GM21786 (cell line): ENCODE measurements around the gene EBF3.

ENCODE experiments used
- ATAC-seq: cut with Tn5 transposase; IDR thresholded peaks from one replicate; pipeline ENCODE4 v1.9.1; 2021; ENCODE audit not compliant: unreplicated experiment

The EBF3 gene

GRCh38 chr10:129876838-129877237, 87.2 kb downstream of the EBF3 start:
- ATAC-seq, result no peak

GRCh38 chr10:129875993-129876726, 87.9 kb downstream of the EBF3 start:
- no peak for ATAC-seq

GRCh38 chr10:129873351-129873750, 90.7 kb downstream of the EBF3 start:
- ATAC-seq, result no peak

- ATAC-seq, result no peak
These were observed 92.1 kb downstream of the EBF3 start for GRCh38 chr10:129871966-129872365.

GRCh38 chr10:129870961-129871621, 93.0 kb downstream of the EBF3 start:
- ATAC-seq, result no peak

GRCh38 chr10:129870474-129870757, 93.7 kb downstream of the EBF3 start:
- no peak for ATAC-seq

- no peak for ATAC-seq
These were observed 94.2 kb downstream of the EBF3 start for GRCh38 chr10:129869596-129870473.

GRCh38 chr10:129868449-129869035, 95.5 kb downstream of the EBF3 start:
- no peak for ATAC-seq

GRCh38 chr10:129867631-129868179, 96.4 kb downstream of the EBF3 start:
- no peak for ATAC-seq

- ATAC-seq, result no peak
These were observed 97.2 kb downstream of the EBF3 start for GRCh38 chr10:129866894-129867293.

- no peak for ATAC-seq
These were observed 98.1 kb downstream of the EBF3 start for GRCh38 chr10:129865960-129866359.

- ATAC-seq, result no peak
These were observed 98.7 kb downstream of the EBF3 start for GRCh38 chr10:129865413-129865812.

- no peak for ATAC-seq
These were observed 99.4 kb downstream of the EBF3 start for GRCh38 chr10:129864601-129865126.

- ATAC-seq, result no peak
These were observed 100.0 kb downstream of the EBF3 start for GRCh38 chr10:129864082-129864481.

- no peak for ATAC-seq
These were observed 100.8 kb downstream of the EBF3 start for GRCh38 chr10:129863201-129863663.

- no peak for ATAC-seq
These were observed 102.1 kb downstream of the EBF3 start for GRCh38 chr10:129861776-129862531.

GRCh38 chr10:129860396-129860795, 103.7 kb downstream of the EBF3 start:
- ATAC-seq, result no peak

GRCh38 chr10:129859536-129859935, 104.5 kb downstream of the EBF3 start:
- no peak for ATAC-seq

GRCh38 chr10:129857242-129857960, 106.7 kb downstream of the EBF3 start:
- ATAC-seq, result no peak
